ENCODE measurements around the gene TMEM97. TPM values are rescaled to one million over a fixed set of nuclear protein-coding genes. Genes with fewer than 3 reads are reported as not detected.

TMEM97 gene
- polyA plus RNA-seq, 3 donors = 1.3 to 1.5 (median 1.4) TPM

DNA sequence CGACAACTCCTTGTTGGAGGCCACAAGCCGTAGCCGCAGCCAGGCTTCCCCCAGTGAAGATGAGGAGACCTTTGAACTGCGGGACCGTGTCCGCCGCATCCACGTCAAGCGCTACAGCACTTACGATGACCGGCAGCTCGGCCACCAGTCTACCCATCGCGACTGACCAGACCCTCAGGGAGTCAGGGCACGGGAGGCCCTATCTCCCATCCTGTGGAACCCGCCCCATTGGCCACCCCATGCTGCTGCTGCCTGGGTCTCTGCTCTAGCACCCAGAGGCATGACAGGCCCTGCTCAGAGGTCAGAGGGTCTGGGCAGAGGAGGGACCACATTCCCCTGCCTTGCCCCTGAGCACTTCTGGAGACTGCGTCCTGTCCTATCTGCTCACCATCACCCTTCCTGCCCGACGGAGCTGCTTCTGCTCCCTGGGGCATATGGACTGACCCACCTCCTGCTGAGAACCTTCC is 25.5 kb downstream of the TMEM97 start:
- 97% methylated on average over 17 of the region's 19 CpGs for whole genome bisulfite sequencing (ENCODE audit: insufficient coverage)

DNA sequence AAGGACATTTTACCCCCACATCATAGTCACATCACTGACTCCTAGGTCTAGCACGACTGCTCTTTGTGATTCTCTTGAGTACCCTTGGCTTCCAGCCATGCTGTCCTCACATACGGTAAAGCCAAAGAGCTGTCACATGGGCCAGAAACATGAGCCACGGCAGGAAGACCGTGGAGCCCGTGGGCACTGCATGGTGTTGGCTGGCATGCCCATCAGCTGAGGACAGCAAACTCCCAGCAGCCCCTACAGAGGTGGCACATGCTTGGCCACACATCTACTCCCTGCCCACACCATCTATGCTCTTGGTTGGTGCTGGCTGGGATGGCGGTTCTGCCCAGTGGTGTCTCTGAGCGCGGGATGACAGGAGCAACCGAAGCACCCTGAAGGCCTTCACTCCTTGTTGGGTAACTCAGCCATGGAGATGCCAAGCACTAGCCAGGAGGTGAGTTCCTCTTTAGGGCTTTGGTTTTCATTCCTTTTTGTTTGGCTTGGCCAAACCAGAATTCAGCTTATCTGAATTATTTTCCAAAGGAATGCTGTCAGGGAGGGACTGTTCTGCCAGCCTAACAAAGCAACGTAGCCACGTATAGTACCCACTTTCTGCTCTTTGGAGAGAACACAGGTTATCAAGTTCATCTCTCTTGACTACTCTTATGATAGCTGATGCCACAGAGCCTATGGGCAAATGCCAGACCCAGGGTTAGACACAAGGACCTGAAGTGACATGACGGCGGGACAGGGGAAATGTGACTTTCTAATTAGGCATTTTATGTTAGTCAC is 26.6 kb downstream of the TMEM97 start:
- 92% methylated on average over 7 of the region's 13 CpGs for WGBS (ENCODE audit: insufficient coverage)
- peaks cover 85 to 99% of the 10 kb centered on the region in 2 donors for H3K36me3 Mint-ChIP-seq
- no peaks in the 10 kb centered on the region for H3K4me1 Mint-ChIP-seq
- Histone ChIP-seq H3K27ac (ENCODE audit: low read depth in 1 of 2, low read length in 2 of 2) (no peak overlapping the region), H3K36me3 (replicated peaks in 1 of 2; ENCODE audit: control insufficient read depth in 1 of 2, insufficient read depth in 2 of 2, low read length in 2 of 2) (peaks cover 94 to 98% of the 10 kb centered on the region in 2 donors), H4K20me1 (ENCODE audit: insufficient read depth, low read length) (no peaks in the 10 kb centered on the region), H3K79me2 (ENCODE audit: insufficient read depth, low read length) (no peaks in the 10 kb centered on the region), H3K27me3 (ENCODE audit: control insufficient read depth in 2 of 2, insufficient read depth in 2 of 2, low read length in 2 of 2) (no peaks in the 10 kb centered on the region), H3K9ac (ENCODE audit: insufficient read depth, low read length, poor library complexity, severe bottlenecking) (no peak overlapping the region), H3K4me3 (replicated peaks in 1 of 3; ENCODE audit: low read depth in 2 of 3, low read length in 3 of 3) (no peak overlapping the region), H2AFZ (ENCODE audit: insufficient read depth, low read depth, low read length, poor library complexity, severe bottlenecking) (no peak overlapping the region), H3K4me1 (ENCODE audit: control insufficient read depth in 1 of 2, insufficient read depth in 2 of 2, low read length in 2 of 2) (no peaks in the 10 kb centered on the region), H3K4me2 (replicated peaks; ENCODE audit: extremely low read depth, low read length, poor library complexity, severe bottlenecking) (no peak overlapping the region), H3K9me3 (replicated peaks in 1 of 2; ENCODE audit: control insufficient read depth in 1 of 2, insufficient read depth in 1 of 2, low read length in 2 of 2) (no peaks in the 10 kb centered on the region)
- TF ChIP-seq CTCF (IDR thresholded peaks at IDR 0.05) = no peak
- no peaks in the 10 kb centered on the region for H3K9me3 Mint-ChIP-seq
- intact Hi-C loops (cut with micrococcal nuclease) = no loop called here
- H3K27ac Mint-ChIP-seq = peak overlapping the region in 2 of 7 donors; percentile 57 to 58
- DNase-seq = no peak
- H3K4me3 Mint-ChIP-seq = no peak overlapping the region
- H3K27me3 Mint-ChIP-seq (ENCODE audit: low read depth in 3 of 3) = peaks cover 0 to under 1% (median 0%) of the 10 kb centered on the region in 3 donors

More for the DNA sequence above, 25.5 kb downstream of the TMEM97 start:
- Mint-ChIP-seq H3K4me1 (no peaks in the 10 kb centered on the region), H3K36me3 (peaks cover 87 to 98% of the 10 kb centered on the region in 2 donors), H3K27me3 (ENCODE audit: low read depth in 3 of 3) (peaks cover 0 to 2% (median 0%) of the 10 kb centered on the region in 3 donors), H3K9me3 (no peaks in the 10 kb centered on the region), H3K27ac (peak overlapping the region in 1 of 7 donors; percentile 47), H3K4me3 (no peak overlapping the region)
- Histone ChIP-seq H2AFZ (ENCODE audit: insufficient read depth, low read depth, low read length, poor library complexity, severe bottlenecking) (no peak overlapping the region), H4K20me1 (ENCODE audit: insufficient read depth, low read length) (peaks cover 4% of the 10 kb centered on the region), H3K4me2 (replicated peaks; ENCODE audit: extremely low read depth, low read length, poor library complexity, severe bottlenecking) (no peak overlapping the region), H3K4me1 (ENCODE audit: control insufficient read depth in 1 of 2, insufficient read depth in 2 of 2, low read length in 2 of 2) (no peaks in the 10 kb centered on the region), H3K79me2 (ENCODE audit: insufficient read depth, low read length) (no peaks in the 10 kb centered on the region), H3K9me3 (replicated peaks in 1 of 2; ENCODE audit: control insufficient read depth in 1 of 2, insufficient read depth in 1 of 2, low read length in 2 of 2) (no peaks in the 10 kb centered on the region), H3K36me3 (replicated peaks in 1 of 2; ENCODE audit: control insufficient read depth in 1 of 2, insufficient read depth in 2 of 2, low read length in 2 of 2) (peaks cover 90 to 98% of the 10 kb centered on the region in 2 donors), H3K4me3 (replicated peaks in 1 of 3; ENCODE audit: low read depth in 2 of 3, low read length in 3 of 3) (no peak overlapping the region), H3K27me3 (ENCODE audit: control insufficient read depth in 2 of 2, insufficient read depth in 2 of 2, low read length in 2 of 2) (no peaks in the 10 kb centered on the region), H3K9ac (ENCODE audit: insufficient read depth, low read length, poor library complexity, severe bottlenecking) (no peak overlapping the region), H3K27ac (ENCODE audit: low read depth in 1 of 2, low read length in 2 of 2) (no peak overlapping the region)
- intact Hi-C loops (cut with micrococcal nuclease) = no loop called here
- DNase-seq = no peak
- no peak for TF ChIP-seq CTCF (IDR thresholded peaks at IDR 0.05)

All from CD14-positive monocyte (primary cell).